Fibroblast of the conjunctiva (primary cell): ENCODE data around the gene SUPT3H.

ENCODE experiments used
- DNase-seq: peaks from one replicate; pipeline ENCODE4 v3.0.0-alpha.2; 2010; ENCODE audit warnings: low read depth

The SUPT3H gene

DNA sequence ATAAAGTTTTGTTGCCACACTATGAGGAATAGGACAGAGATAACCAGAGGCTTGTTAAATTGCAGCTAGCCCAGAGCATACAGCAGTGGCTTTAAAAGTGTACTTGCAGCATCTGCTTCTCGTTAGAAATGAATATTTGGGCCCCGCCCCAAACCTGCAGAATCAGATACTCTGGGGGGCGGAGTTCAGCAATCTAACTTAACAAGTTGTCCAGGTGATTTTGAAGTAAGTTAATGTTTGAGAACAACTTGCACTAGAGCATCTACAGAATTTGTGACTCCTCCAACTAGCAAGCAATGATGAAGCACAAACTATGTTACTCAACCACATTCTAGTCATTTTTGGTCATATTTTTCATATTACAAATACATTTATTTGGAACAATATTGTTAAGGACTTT lies 10.6 kb upstream of the SUPT3H start:
- no peak for DNase-seq

DNA sequence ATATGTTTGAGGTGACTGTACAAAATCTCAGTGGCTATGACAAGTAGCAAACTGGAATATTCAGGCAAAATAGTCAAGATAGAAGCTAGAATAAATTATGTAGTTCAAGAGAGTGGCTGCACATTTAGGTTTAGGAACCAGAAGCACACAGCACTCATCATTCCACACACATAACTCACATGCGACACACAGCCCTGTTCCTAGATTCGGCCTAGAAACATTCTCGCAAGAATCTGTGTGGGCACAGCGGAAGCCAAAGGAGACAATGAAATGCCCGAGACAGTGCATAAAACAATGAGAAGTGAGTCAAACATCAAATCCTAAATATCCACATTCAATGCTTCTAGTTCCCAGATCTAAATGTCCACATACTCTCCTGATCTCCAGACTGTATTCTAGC lies 9.5 kb upstream of the SUPT3H start:
- DNase-seq = no peak

DNA sequence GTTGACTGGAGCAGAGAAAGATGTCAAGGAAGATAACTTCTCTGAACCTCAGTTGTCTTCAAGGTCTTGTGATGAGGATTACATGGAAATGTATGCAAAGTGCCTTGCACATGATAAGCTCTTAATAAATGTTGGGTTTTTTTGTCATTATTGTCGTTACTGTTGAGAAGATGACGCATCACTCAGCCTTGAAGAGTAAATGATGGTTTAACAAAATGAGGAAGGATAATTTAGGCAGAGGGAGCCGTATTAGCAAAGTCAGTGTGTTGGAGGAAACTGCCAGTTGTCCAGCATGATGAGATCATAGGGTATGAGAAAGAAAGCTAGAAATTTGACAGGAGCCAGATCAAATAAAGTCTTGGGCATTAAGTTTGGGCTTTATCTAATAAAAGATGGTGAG lies 8.8 kb upstream of the SUPT3H start:
- no peak for DNase-seq

DNA sequence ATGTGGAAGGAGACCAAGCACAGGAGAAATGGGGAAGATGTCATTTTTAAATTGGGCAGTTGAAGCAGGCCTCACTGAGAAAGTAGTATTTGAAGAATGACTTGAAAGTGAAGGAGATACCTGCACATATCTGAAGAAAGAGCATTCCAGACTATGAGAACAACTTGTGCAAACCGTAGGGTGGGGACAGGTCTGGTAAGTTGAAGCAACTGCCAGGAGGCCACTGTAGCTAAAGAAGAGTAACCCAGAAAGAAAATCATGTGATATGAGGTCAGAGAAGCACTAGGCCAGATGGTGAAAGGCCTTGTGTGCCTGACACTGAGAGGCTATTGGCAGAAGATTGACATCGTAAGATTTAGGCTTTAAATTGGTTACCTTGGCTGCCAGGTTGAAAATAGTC lies 4.7 kb upstream of the SUPT3H start:
- no peak for DNase-seq

GRCh38 chr6:45378334-45378926 lies 696 bp upstream of the SUPT3H start:
- no peak for DNase-seq

GRCh38 chr6:45377043-45377553 lies 636 bp downstream of the SUPT3H start:
- DNase-seq = no peak

DNA sequence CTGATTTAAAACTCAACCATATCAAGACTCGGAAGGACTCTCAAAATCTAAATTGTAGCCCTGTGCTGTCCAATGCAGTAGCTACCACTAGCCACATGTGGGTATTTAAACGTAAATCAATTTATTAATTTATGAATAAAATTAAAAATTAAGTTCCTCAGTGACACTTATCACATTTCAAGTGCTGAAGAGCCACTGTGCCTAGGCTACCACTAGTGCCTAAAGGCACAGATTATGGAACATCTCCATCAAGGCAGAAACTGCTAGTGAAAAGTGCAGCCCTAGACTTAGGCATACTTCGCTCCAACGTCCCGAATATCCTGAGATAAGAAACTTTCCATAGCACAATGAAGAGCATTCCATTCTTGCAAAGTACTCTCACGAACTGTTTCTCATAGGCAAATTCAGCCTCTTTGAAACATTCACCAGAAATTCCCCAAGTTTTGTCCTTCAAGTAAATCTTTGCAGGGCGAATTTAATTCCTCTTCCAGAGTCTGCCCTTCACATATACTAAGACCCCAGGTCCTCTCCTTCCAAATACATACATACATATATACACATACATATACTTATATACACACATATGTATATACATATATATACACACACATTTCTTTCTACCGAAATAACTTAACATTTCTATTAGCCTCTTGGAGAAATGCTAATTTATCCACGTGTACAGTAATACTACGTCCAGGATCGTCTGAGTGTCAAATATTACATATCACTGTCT lies 1.3 kb downstream of the SUPT3H start:
- DNase-seq = no peak

GRCh38 chr6:45375449-45375848 lies 2.3 kb downstream of the SUPT3H start:
- no peak for DNase-seq

- no peak for DNase-seq
Measured at GRCh38 chr6:45371924-45372573, 5.7 kb downstream of the SUPT3H start.

- DNase-seq = no peak
Measured at GRCh38 chr6:45369870-45370269, 7.9 kb downstream of the SUPT3H start.

- no peak for DNase-seq
Measured at GRCh38 chr6:45367999-45368398, 9.7 kb downstream of the SUPT3H start.

DNA sequence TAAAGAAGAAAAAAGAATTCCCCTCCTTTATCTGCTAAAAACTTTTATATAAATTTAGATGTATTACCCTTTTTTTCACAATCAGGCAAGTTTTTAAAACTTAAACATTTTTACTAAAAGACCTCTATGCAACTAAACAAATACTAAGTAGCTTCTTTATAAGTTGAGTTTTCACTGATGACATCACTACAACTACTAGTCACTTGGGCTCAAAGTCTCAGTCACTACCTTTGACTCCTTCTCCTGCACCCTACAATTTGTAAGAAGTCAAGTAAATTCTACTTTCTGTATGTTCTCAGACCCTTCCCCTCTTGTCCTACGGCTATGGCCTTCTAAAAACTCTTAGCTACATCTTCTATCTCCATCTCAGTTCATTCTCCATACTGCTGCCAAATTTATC lies 11.2 kb downstream of the SUPT3H start:
- no peak for DNase-seq

- no peak for DNase-seq
Measured at GRCh38 chr6:45365036-45365435, 12.7 kb downstream of the SUPT3H start.

GRCh38 chr6:45364466-45364865 lies 13.3 kb downstream of the SUPT3H start:
- DNase-seq = no peak

DNA sequence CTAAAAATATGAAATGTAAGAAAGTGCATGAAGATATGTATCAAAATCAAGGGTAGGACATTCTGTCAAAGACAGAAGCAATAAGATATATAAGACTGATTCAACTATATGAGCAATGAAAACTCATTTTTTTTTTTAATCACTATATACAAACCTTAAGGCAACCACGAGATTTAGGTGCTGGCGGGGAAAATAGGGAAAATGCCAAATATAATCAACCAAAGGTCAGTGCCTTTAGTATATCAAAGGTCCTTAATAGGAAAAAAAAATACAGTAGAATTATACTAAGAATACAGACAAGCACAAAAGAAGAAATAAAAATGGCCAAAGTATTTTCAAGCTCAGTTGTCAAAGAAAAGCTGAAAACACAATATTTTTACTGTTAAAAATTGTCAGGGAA lies 24.1 kb downstream of the SUPT3H start:
- DNase-seq = no peak

DNA sequence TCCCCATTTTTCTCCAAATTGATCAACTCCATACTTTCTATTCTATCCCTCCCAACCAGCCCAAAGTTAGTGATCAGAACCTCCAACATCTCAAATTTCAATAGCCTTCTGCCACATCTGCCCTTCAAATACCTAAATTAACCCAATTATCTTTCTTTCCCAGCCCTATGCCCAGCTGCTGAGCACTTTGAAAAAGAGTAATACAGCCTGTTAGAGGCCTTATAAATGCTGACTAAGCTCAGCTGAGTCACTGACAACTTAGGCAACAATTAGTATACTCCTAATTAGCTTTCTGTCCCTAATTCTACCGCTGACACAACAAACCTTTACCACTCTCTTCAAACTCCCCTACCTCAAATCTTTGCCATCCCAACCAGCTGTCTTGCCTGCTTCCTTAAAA lies 26.1 kb downstream of the SUPT3H start:
- DNase-seq = no peak

DNA sequence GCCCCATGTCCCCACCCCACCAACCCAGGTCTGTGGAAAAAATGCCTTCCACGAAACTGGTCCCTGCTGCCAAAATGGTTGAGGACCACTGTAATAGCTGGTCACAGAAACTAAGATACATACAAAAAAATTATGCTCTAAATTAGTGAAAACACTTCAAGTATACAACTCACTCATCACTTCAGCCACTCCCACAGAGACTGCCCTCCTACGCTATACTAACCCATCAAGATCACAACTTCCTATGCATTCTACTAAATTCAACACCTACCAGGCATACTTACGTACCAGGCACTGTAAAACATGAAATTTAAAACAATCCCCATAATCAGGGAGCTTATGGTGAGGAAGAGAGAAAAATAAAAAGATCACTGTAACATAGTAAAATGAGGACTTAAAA lies 26.7 kb downstream of the SUPT3H start:
- no peak for DNase-seq

GRCh38 chr6:45350186-45350710 lies 27.5 kb downstream of the SUPT3H start:
- DNase-seq = no peak

- DNase-seq = no peak
Measured at GRCh38 chr6:45344900-45345299, 32.8 kb downstream of the SUPT3H start.

- DNase-seq = no peak
Measured at GRCh38 chr6:45328523-45328922, 49.2 kb downstream of the SUPT3H start.

DNA sequence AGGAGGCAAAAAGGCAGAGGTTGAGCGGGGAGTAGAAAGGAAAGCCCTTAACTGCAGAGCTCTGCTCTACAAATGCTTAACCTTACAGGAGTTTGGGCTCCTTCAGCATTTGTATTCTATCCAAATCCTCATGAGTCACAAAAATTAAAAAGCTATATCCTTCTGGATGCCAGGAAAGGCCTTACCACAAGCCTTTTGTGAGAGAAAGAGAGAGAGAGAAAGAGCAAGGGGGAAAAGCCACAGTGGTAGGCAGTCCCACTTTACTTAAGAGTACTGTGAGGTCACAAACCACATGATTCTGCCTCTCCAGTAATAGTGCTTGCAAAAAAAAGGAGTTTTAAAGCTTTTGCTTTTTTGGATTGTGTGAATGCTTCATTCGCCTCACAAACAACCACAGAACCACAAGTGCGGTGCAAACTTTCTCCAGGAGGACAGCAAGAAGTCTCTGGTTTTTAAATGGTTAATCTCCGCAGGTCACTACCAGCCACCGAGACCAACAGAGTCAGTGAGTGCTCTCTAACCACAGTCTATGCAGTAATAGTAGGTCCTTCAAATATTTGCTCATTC lies 49.7 kb downstream of the SUPT3H start, which contains the start of gene RUNX2:
RUNX2 (plus strand) TSS at position 375 of the 567 bp plus-strand sequence. CDS start 397 bp downstream, outside the sequence.
- peak; percentile 59 for DNase-seq

DNA sequence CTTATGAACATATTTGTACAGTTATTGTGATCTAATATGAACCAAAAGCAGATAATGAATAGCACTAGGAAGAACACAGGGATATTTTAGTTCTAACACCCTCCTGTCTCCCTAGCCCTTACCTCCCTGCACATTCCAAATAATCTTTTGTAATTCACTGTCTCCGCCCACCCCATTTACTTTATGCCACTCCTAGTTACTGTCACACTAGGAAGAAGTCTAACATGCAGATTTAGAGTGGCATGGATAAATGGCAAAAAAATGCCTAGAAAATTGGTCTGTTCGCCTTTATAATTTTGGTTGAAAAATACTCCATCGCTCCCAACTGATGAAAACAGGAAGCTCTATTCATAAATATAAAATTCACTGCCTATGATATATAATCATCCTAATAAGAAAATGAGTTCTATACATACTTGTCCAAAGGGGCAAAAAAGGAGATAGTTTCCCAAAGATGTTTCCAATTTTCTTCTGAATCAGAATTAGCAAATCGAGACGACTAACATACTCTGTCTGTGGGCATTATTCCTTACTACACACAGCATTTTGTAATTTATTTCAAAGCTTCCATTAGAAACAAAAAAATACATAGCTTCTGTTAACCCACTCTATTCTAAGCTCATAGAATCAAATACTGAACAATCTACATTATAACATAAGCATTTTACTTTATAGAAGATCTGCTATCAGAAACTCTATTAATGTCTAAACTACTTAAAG lies 50.9 kb downstream of the SUPT3H start:
- DNase-seq = no peak
